ENCODE measurements around the gene APBA1. TPM values are rescaled to one million over a fixed set of nuclear protein-coding genes. Genes with fewer than 3 reads are reported as not detected.

The APBA1 gene
- total and polyA plus RNA-seq, 5 donors = 3.5 to 9.2 (median 6.2) TPM

DNA sequence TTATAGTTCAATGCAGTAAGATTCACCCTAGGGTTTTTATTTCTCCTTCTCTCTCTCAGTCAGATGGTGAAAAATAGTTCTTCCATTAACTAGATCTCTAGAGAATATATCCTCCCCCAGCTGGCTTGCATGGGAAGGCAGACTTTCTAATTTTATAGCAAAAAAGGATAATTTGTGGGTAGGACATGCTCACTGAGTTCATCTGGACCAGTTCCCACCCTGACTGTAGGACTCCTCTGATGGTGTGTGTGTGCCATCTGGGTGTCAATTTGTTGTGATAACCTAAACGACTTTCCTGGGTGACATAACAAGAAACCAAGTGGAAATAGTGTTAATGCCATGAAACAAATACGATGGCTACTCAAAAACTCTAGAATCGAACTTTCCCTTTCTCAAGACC, 44.9 kb downstream of the APBA1 start:
- intact Hi-C loops (cut with DNase I) = no loop called here
- no peak overlapping the region for H3K27ac ChIP-seq (ENCODE audit: low read length)
- WGBS = 48% methylated on average over 3 of the region's 3 CpGs
- ATAC-seq (no peak), DNase-seq (no peak)
- no peaks in the 10 kb centered on the region for H3K9me3 ChIP-seq (ENCODE audit: control insufficient read depth, low read length)
- H3K4me1 ChIP-seq (ENCODE audit: control insufficient read depth, insufficient read depth, low read length) = no peaks in the 10 kb centered on the region
- H3K27me3 ChIP-seq (ENCODE audit: control insufficient read depth, insufficient read depth) = no peaks in the 10 kb centered on the region
- H3K4me3 ChIP-seq (ENCODE audit: low read length) = no peak overlapping the region

DNA sequence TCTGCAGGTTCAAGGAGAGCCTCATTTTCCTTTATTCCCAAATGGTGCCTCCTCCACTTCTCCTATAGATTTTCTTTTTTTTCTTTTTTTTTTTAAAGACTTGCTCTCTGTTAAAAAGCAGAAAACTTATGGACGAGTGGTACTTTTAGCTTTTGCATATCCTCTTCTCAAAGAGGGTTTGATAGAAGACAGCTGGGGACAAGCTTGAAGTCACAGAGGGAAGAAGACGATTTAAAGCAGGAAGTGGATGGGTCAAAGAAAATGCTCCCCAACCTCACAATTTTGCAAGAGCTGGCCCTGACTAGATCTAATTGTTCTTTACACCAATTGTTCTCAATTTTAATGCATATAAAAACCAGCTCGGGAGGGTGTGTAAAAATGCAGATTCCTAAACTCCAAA, 48.9 kb downstream of the APBA1 start:
- no peak overlapping the region for H3K4me3 ChIP-seq (ENCODE audit: low read length)
- intact Hi-C loops (cut with DNase I) = no loop called here
- 61% methylated on average over 3 of the region's 3 CpGs for WGBS

DNA sequence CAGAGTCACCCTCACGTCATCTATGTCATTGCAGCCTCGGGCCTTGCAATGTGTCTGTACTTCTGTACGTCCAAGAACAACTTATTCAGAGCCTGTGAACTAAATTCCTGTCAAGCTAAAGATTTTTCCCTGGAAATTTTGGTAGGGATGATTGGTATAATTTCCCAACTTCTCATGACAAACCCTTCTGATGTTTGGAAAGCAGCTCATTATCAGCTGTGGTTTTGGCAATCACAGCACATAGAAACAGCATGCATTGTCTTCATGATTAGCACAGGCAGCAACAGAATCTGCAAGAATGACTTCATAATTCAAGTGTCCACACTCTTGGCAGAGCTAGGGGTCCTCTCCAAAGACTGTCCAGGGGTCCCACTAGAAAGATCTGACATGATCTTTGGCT, 49.5 kb downstream of the APBA1 start:
- Histone ChIP-seq H3K9me3 (ENCODE audit: control insufficient read depth, low read length) (no peaks in the 10 kb centered on the region), H3K27me3 (ENCODE audit: control insufficient read depth, insufficient read depth) (no peaks in the 10 kb centered on the region), H3K4me1 (ENCODE audit: control insufficient read depth, insufficient read depth, low read length) (no peaks in the 10 kb centered on the region), H3K27ac (ENCODE audit: low read length) (no peak overlapping the region), H3K4me3 (ENCODE audit: low read length) (no peak overlapping the region)
- intact Hi-C loops (cut with DNase I) = no loop called here
- ATAC-seq = peak; percentile 42 to 51
- no peak for DNase-seq
- WGBS = 46% methylated on average over 3 of the region's 3 CpGs

More for the DNA sequence above, 48.9 kb downstream of the APBA1 start:
- DNase-seq = no peak
- Histone ChIP-seq H3K9me3 (ENCODE audit: control insufficient read depth, low read length) (no peaks in the 10 kb centered on the region), H3K4me1 (ENCODE audit: control insufficient read depth, insufficient read depth, low read length) (no peaks in the 10 kb centered on the region), H3K27me3 (ENCODE audit: control insufficient read depth, insufficient read depth) (no peaks in the 10 kb centered on the region), H3K27ac (ENCODE audit: low read length) (no peak overlapping the region)
- no peak for ATAC-seq

DNA sequence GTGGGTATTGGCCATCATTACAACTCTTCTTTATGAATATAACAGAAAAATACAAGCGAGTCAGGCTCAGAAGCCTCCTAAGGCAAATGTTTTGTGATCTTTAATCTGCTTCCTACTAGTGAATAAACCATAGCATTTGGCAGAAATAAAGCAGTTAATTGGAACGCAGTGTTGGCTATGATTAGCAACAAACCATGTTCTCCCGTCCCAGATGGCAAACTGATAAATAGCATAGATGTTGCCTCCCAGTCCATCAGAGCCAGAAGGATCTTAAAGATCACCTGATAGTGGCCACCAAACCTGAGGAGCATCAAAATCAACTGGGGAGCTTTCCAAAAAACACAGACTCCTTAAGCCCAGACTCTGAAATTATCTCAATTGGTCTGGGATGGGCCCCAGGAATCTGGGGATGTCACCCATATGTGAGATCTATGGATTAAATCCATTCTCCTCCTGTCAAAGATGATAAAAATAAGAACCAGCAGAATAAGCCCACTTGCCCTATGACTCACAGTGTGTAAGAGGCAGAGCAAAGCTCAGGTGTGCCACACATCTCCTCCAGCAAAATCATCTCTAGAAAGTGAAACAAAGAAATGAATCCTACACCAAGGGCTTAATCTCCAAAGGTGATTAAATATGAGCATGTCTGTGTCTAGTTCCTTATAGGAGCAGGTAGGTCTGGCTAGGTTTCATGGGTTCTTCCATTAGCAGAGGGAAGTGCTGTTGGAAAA, 50.3 kb downstream of the APBA1 start:
- ATAC-seq = no peak
- Histone ChIP-seq H3K27ac (ENCODE audit: low read length) (no peak overlapping the region), H3K4me3 (ENCODE audit: low read length) (no peak overlapping the region), H3K27me3 (ENCODE audit: control insufficient read depth, insufficient read depth) (no peaks in the 10 kb centered on the region), H3K9me3 (ENCODE audit: control insufficient read depth, low read length) (no peaks in the 10 kb centered on the region), H3K4me1 (ENCODE audit: control insufficient read depth, insufficient read depth, low read length) (no peaks in the 10 kb centered on the region)
- WGBS = 58% methylated on average over 3 of the region's 3 CpGs
- intact Hi-C loops (cut with DNase I) = no loop called here
- no peak for DNase-seq

DNA sequence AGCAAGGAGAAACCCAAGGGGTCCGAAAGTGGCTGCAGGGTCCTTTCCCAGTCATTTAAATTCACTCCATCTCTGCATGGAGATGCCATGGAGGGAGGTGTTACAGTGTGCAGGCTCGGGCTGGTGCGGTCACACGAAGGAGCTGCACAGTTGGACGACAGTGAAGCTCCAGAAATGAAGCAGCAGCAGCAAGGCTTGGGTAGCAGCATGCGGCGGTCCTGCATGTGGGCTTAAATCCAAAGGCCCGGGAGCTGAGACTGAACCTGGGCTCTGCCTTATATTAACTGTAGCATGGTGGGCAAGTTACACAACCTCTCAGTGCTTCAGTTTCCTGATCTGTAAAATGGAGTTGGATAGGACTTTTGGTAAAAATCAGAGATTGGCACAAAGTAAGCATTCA, 51.4 kb downstream of the APBA1 start:
- WGBS = 94% methylated on average over 8 of the region's 8 CpGs
- Histone ChIP-seq H3K9me3 (ENCODE audit: control insufficient read depth, low read length) (no peaks in the 10 kb centered on the region), H3K27me3 (ENCODE audit: control insufficient read depth, insufficient read depth) (no peaks in the 10 kb centered on the region), H3K4me3 (ENCODE audit: low read length) (no peak overlapping the region), H3K27ac (ENCODE audit: low read length) (no peak overlapping the region), H3K4me1 (ENCODE audit: control insufficient read depth, insufficient read depth, low read length) (no peaks in the 10 kb centered on the region)
- DNase-seq (no peak), ATAC-seq (no peak)
- intact Hi-C loops (cut with DNase I) = no loop called here

DNA sequence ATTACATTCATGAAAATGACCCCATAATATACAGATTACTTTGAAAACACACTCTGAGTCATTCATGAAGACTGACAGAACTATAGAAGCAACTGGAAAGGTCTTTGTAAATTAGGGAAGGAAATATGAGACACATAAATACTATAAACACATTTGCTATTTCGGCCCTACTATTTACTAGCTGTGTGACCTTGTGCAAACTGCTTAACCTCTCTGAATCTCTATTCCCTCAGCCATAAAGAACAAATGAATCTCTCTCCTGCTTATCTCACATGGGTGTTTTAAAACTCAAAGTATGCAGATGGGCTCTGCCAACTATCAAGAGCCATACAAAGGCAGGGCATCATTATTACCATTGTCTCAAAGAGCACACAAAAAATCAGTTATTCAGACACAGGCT, 52.9 kb downstream of the APBA1 start:
- Histone ChIP-seq H3K4me3 (ENCODE audit: low read length) (no peak overlapping the region), H3K27ac (ENCODE audit: low read length) (no peak overlapping the region), H3K9me3 (ENCODE audit: control insufficient read depth, low read length) (no peaks in the 10 kb centered on the region), H3K27me3 (ENCODE audit: control insufficient read depth, insufficient read depth) (no peaks in the 10 kb centered on the region), H3K4me1 (ENCODE audit: control insufficient read depth, insufficient read depth, low read length) (no peaks in the 10 kb centered on the region)
- DNase-seq (no peak), ATAC-seq (no peak)
- WGBS = 88% methylated on average over 1 of the region's 1 CpG
- intact Hi-C loops (cut with DNase I) = no loop called here

DNA sequence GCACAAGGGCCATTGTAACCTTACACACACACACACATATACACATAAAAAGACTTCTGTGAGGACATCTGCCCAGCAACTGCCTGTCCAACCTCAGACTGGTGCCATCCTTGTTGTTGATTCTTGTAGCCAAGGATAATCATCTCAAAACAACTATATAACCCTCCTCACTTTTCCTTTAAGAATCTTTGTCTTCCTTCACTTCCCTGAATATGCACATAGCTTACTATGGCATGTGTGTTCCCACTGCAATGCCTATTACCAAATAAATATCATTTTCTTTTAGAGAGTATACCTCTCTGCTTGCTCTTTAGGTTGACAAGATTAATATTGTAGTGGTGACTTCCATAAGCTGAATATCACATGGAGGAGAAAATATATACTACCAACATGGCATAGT, 55.2 kb downstream of the APBA1 start:
- Histone ChIP-seq H3K27me3 (ENCODE audit: control insufficient read depth, insufficient read depth) (no peaks in the 10 kb centered on the region), H3K4me3 (ENCODE audit: low read length) (no peak overlapping the region), H3K9me3 (ENCODE audit: control insufficient read depth, low read length) (no peaks in the 10 kb centered on the region), H3K27ac (ENCODE audit: low read length) (no peak overlapping the region), H3K4me1 (ENCODE audit: control insufficient read depth, insufficient read depth, low read length) (no peaks in the 10 kb centered on the region)
- ATAC-seq = no peak
- intact Hi-C loops (cut with DNase I) = no loop called here
- DNase-seq = no peak

DNA sequence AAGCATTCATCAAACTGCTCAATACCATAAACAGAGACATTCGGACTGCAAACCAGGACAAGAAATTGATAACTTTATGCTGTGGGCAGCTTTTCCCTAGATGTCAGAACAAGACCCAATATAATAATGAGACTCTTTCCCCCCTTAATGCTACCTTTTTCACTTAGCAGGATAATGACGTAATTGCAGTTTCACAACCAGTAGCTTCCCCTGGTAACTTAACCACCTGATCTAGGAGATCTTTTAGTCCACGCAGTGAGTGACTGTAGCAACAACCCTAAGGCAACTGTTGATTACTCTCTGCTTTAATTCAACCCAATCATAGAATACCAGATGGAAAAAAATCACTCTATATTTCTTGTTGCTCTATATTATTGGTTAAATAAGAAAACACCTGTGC, 56.3 kb downstream of the APBA1 start:
- intact Hi-C loops (cut with DNase I) = no loop called here

DNA sequence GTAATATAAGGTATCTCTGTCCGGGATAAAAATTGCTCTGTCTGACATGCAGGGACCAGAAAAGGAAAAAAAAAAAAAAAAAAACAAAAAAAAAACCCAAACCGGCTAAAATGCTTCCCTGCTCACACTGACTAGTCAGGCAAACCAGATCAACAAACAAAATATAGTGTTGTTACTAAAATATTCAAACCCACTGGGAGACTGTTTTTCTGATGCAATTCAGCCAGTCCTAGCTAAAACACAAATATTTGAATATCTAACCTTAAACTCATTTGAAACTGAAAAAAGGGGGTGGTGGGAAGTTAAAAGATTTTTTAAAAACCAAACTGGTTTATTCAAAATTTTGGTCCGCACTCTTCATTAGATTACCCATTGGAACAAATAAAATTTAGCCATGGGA, 61.0 kb downstream of the APBA1 start:
- DNase-seq (no peak), ATAC-seq (no peak)
- WGBS = 77% methylated on average over 3 of the region's 3 CpGs
- intact Hi-C loops (cut with DNase I) = no loop called here
- H3K27me3 ChIP-seq (ENCODE audit: control insufficient read depth, insufficient read depth) = no peaks in the 10 kb centered on the region
- H3K9me3 ChIP-seq (ENCODE audit: control insufficient read depth, low read length) = no peaks in the 10 kb centered on the region
- no peak overlapping the region for H3K4me3 ChIP-seq (ENCODE audit: low read length)
- H3K27ac ChIP-seq (ENCODE audit: low read length) = no peak overlapping the region
- no peaks in the 10 kb centered on the region for H3K4me1 ChIP-seq (ENCODE audit: control insufficient read depth, insufficient read depth, low read length)

More for the DNA sequence above, 56.3 kb downstream of the APBA1 start:
- Histone ChIP-seq H3K4me1 (ENCODE audit: control insufficient read depth, insufficient read depth, low read length) (no peaks in the 10 kb centered on the region), H3K4me3 (ENCODE audit: low read length) (no peak overlapping the region), H3K9me3 (ENCODE audit: control insufficient read depth, low read length) (no peaks in the 10 kb centered on the region), H3K27ac (ENCODE audit: low read length) (no peak overlapping the region), H3K27me3 (ENCODE audit: control insufficient read depth, insufficient read depth) (no peaks in the 10 kb centered on the region)
- 94% methylated on average over 3 of the region's 3 CpGs for WGBS
- no peak for ATAC-seq
- no peak for DNase-seq

DNA sequence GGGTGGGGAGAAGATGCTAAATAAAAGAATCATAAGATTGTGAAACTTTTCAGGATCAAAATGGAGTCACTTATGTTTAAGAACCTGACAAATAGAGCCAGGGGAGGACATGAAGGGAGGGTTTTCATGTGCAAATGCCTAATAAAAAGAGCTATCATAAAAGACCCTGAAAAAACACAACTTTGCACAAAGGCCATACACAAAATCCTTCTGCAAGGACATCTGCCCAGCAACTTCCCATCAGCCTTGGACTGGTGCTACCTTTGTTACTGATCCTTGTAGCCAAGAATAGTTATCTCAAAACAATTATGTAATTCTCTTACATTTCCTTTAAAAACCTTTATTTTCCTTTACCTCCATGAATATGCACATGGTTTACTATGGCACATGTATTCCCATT, 63.0 kb downstream of the APBA1 start:
- intact Hi-C loops (cut with DNase I) = no loop called here
- no peaks in the 10 kb centered on the region for H3K4me1 ChIP-seq (ENCODE audit: control insufficient read depth, insufficient read depth, low read length)
- no peak for DNase-seq

DNA sequence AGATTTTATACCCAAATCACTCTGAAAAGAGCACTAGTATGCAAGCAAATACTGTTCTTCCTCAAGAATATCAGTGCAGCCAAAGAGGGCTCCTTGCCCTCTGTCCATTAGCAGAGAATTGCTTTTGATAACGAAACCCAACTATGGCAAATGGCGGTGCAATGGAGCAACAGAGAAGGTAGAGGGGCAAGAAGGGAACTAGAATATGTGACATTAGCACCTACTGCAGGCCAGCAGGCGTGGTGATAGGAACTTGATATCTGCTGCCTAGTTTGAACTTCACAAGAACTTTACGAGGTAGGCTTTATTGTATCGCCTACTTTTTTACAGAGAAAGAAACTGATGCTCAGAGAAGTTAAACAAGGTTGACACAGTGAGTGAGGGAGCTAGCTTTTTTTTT, 66.1 kb downstream of the APBA1 start:
- ATAC-seq (no peak), DNase-seq (no peak)
- no peak overlapping the region for H3K4me3 ChIP-seq (ENCODE audit: low read length)
- H3K9me3 ChIP-seq (ENCODE audit: control insufficient read depth, low read length) = no peaks in the 10 kb centered on the region
- WGBS = 92% methylated on average over 5 of the region's 5 CpGs
- no peaks in the 10 kb centered on the region for H3K4me1 ChIP-seq (ENCODE audit: control insufficient read depth, insufficient read depth, low read length)
- intact Hi-C loops (cut with DNase I) = no loop called here
- H3K27ac ChIP-seq (ENCODE audit: low read length) = no peak overlapping the region
- H3K27me3 ChIP-seq (ENCODE audit: control insufficient read depth, insufficient read depth) = no peaks in the 10 kb centered on the region

More for the DNA sequence above, 63.0 kb downstream of the APBA1 start:
- Histone ChIP-seq H3K27ac (ENCODE audit: low read length) (no peak overlapping the region), H3K27me3 (ENCODE audit: control insufficient read depth, insufficient read depth) (no peaks in the 10 kb centered on the region), H3K9me3 (ENCODE audit: control insufficient read depth, low read length) (no peaks in the 10 kb centered on the region), H3K4me3 (ENCODE audit: low read length) (no peak overlapping the region)
- no peak for ATAC-seq

DNA sequence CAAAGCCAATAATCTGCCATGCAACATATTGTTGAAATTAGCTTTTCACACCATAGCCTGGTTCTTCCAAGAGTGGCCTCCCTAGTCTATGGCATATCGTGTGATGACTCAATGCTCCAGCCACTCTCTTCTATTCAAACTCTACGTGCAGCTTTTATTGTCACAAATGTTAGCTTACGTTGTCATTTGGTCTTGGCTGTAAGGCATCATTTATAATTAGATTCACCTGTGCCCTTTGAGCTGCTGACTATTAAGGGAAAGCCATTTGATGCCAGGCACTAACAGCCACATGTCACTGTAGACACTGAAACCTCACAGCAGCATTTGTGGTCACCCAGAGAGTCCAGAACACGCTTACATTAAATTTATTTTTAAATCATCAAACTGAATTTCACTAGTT, 66.8 kb downstream of the APBA1 start:
- no peaks in the 10 kb centered on the region for H3K4me1 ChIP-seq (ENCODE audit: control insufficient read depth, insufficient read depth, low read length)
- ATAC-seq (peak in 1 of 2 donors; percentile 28), DNase-seq (no peak)
- no peak overlapping the region for H3K27ac ChIP-seq (ENCODE audit: low read length)
- intact Hi-C loops (cut with DNase I) = no loop called here
- no peak overlapping the region for H3K4me3 ChIP-seq (ENCODE audit: low read length)
- no peaks in the 10 kb centered on the region for H3K27me3 ChIP-seq (ENCODE audit: control insufficient read depth, insufficient read depth)
- no peaks in the 10 kb centered on the region for H3K9me3 ChIP-seq (ENCODE audit: control insufficient read depth, low read length)
- whole genome bisulfite sequencing = 67% methylated on average over 4 of the region's 4 CpGs

Data from right cardiac atrium (tissue), 5 donors.